GM18861 (cell line): ENCODE measurements around the gene TMTC3.
A peak's percentile ranks its signal among the peaks of the same experiment; 100 is the strongest.
"Not testable (repeated sequence)": the region's sequence is repeated elsewhere in the genome, so short reads cannot be mapped to it uniquely, and the experiment has no call there.

Experiments used
- ATAC-seq: cut with Tn5 transposase; IDR thresholded peaks from one replicate; pipeline ENCODE4 v1.9.1; 2021; ENCODE audit not compliant: unreplicated experiment

The TMTC3 gene

DNA sequence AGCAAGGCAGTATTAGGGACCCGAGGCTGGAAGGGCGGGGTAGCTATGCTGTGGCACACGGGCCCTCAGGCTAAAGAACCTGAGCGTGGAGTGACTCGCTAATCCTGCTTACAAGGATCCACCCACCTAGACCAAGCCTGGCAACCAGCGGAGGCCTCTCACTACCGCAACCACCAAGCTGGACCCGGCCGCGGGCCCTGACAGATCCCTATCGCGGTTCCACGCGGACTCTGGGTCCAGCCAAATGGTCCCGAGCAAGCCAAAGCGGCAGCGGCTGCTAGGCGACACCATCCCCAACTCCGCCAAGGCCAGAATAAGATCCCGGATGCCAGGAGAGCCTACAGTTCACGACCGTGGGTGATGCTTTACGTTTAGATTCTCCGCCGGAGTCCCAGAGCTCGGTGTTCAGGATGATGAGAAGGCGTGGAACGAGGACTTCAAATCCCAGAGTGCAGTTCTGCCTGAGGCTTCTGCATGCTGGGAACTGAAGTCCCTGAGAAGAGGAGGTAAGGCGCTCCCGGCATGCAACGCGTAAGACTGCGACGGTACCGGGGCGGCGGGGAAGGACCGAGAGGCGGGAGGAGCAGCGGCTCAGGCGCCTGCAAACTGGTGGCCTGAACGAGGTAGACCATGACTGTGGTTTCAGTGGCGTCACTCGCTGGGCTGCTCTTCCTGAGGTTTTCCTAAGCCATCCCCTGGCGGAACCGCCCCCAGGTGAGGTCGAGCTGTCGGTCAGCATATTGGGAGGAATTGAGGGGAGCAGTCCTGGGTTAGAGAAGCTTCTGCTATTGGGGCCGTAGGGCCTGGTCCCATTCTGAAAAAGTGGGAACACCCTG is at the start of gene TMTC3, which contains the start of gene CEP290:
TSS of gene TMTC3 (plus strand) at position 534 of the 836 bp plus-strand sequence. CDS start 6,009 bp downstream, outside the sequence.
TSS of gene CEP290 (minus strand) at position 315 of the 836 bp plus-strand sequence. CDS start 781 bp downstream, outside the sequence.
- ATAC-seq, result peak; percentile 93

DNA sequence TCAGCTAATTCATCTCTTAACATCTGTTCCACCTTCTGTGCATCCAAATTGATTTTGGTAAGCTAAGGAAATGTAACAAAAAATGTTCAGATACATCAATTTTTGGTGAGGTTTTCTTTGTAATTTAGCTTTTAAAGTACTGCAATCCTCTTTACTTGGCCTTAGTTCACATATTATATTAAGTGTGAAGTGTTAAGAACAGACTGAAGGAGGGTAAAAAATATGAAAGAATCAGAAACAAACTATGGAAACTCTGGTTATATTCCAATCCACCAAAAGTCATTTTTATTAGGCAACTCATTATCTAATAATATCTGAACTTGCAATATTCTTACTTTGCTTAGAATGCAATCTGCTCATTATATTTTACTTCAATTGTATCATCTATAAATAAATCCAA is 49.3 kb upstream of the TMTC3 start:
- ATAC-seq, result no peak

DNA sequence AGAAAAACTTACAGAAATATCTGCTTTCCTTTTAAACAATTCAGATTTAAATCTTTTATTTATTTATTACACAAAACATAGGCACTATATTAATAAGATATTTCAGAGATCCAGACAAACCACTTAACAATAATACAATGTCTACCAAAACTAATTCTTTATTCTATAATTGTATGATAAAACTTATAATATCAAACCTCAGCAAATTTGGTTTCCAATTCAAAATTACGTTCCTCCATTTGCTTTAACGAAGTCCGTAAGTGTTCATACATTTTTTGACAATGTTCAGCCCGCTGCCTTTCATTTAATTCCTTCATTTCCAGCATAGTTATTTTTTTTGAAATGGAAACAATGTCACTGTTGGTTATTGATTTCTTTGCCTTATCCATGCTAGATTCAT is 48.5 kb upstream of the TMTC3 start:
- no peak for ATAC-seq

DNA sequence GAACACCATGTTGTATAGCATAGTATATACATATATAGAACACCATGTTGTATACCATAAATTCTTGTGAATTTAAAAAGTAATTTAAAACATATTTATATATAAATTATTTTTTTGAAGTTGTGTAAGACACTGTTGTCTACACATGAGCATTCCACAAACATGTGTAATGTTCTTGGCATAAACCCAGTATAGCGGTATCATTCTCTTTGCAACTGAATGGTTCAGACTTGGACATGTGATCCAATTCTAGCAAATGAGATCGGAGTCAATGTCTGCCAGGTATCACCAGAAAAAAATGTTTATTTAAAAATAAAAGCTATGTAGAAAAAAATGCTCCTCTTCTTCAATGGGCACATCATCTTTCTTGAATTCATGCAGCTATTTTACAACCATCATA is 34.1 kb upstream of the TMTC3 start:
- ATAC-seq, result no peak

DNA sequence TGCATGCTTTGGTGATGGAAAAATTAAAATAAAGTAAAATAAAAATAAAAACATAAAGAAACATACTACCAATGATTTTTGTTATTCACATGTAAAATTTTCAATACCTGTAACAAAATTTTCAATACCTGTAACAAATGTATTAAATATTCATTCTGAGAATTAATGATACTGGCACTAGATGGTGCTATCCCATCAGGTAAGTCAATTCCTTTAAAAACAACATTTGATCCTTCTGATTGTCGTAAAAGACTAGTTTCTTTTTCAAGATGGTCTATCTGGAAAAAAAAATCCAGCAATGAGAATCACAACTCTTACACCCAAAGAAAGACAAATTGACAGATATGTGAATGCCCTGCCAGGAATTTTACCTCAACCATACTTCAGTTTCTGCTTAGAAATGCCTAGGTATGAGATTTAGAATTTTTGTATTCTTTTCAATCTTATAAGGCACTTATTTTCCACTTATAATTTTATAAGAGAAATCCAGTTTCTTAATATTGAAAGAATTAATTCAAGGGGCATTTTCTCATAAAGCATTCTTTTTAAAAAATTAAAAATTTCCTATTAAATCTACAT is 30.9 kb upstream of the TMTC3 start:
- peak; percentile 59 for ATAC-seq

DNA sequence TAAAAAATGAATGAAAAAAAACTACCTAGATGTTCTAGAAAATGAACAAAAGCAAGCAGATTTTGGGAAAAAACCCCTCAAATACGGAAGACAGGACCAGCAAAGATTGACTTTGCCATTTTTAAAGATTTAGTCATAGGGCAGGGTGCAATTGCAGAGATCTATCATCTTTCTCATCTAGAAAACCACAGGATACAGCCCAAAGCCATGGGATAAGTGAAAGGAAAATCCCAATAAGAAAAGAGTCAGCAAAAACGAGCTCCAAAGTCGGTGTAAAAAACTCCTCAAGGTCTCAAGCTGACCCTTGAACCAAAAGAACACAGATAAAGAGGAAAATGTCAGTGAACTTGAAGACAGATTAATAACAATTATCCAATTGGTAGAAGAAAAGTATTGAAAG is 28.2 kb upstream of the TMTC3 start:
- ATAC-seq, result no peak

DNA sequence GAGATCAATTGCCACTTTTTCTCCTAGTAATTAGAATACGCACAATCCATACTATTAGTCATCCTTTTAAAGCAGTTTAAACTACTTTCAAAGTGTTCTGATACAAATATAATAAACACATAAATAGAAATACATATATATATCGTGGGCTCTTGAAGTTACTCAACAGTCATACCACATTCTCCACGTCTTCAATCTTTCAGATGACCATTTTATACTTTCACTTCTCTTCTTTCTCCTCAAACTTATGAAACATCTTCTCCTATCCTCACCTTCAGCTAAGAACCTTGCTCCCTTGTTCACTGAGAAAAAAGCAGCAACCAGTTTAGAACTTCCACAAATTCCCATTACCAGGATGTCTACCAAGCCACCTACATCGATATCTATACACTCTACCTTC is 19.4 kb upstream of the TMTC3 start:
- no peak for ATAC-seq

DNA sequence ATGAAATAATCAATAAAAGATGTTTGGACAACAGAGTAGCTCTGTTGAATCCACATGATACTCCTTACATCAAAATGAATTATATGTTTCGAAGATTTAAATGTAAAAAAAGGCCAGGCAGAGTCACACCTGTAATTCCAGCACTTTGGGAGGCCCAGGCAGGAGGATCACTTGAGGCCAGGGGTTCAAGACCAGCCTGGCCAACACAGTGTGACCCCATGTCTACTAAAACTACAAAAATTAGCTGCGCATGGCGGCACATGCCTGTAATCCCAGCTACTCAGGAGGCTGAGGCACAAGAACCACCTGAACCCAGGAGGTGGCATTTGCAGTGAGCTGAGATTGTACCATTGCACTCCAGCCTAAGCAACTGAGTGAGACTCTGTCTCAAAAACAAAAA is 15.0 kb upstream of the TMTC3 start:
- no peak for ATAC-seq

DNA sequence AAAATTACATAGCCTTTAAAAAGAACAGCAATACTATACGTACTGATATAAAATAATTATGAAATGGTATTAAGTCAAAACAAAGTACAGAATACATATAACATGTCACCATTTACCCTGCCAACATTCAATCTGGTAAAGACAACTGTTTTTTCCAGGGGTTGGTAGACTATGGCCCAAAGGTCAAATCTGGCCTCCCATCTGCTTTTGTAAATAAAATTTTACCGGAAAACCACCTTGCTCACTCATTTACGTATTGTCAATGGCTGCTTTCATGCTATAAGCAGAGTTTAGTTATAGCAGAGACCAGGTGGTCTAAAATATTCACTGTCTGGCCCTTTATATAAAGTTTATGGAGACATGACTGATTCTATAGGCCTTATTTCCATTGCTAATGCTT is 14.3 kb upstream of the TMTC3 start:
- ATAC-seq, result no peak

DNA sequence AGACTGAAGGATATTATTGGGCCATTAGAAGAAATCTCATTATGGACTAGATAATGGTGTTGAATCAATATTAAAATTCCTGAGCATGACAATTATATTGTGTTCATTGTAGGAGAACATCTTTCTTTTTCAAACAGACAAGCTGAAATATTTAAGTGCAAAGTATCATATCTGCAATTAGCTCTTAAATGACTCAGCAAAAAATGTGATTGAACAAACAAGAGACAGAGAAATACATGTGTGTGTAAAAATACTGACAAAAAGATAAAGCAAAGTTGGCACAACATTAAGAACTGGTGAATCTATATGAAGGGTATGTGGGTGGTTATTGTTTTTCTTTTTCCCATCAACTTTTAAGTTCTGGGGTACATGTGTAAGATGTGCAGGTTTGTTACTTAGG is 9.7 kb upstream of the TMTC3 start:
- ATAC-seq, result no peak

DNA sequence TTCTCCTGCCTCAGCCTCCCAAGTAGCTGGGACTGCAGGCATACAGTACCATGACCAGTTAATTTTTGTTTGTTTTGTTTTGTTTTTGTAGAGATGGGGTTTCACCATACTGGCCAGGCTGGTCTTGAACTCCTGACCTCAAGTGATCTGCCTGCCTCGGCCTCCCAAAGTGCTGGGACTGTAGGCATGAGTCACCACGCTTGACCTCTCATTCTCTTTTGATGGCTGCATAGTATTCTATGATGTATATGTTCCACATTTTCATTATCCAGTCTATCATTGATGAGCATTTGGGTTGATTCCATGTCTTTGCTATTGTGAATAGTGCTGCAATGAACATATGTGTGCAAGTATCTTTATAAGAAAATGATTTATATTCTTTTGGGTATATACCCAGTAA is 8.9 kb upstream of the TMTC3 start:
- not testable (repeated sequence) for ATAC-seq

DNA sequence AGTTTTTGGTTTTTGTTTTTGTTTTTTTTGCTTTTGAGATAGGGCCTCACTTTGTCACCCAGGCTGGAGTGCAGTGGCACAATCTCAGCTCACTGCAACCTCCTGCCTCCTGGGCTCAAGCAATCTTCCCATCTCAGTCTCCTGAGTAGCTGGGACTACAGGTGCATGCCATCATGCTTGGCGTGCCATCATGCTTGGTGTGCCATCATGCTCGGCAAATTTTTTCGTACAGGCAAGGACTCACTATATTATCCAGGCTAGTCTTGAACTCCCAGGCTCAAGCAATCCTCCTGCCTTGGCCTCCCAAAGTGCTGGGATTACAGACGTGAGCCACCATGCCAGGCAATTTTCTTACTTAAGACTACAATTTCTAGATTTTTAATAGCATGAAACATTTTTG is 2.4 kb upstream of the TMTC3 start:
- not testable (repeated sequence) for ATAC-seq

DNA sequence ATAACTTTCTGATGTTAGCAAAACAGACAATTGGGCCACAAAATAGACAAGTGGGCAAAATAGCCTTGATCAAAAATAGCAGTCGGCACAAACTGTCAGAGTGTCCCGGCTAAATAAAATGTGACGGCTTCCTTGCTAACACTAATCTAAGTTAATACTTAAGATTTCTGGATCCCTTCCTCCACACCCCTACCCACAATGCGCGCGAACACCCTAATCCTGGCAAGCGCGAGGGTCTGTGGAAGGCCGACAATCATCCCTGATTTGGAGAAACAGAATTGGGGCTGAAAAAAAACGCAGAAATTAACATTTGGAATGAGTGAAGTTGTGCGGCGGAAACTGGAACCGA is 708 bp upstream of the TMTC3 start:
- no peak for ATAC-seq

DNA sequence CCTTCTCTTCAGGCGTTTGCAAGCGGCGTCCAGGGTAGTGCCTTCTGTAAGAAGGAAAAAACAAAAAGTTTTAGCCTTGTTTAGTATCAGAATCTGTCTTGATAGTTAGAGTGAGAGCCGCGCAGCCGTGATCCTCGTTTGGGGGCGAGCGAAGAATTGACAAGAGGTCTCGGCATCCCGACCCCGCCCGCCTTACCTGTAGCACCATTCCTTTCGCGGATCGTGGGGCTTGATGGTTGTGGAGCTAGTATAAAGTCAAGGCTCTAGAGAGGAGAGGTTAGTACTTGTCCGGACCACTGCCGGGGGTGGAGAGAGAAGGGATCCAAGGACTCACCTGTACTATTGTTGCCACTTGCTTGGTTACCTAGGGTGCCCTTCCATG is 494 bp downstream of the TMTC3 start:
- no peak for ATAC-seq

DNA sequence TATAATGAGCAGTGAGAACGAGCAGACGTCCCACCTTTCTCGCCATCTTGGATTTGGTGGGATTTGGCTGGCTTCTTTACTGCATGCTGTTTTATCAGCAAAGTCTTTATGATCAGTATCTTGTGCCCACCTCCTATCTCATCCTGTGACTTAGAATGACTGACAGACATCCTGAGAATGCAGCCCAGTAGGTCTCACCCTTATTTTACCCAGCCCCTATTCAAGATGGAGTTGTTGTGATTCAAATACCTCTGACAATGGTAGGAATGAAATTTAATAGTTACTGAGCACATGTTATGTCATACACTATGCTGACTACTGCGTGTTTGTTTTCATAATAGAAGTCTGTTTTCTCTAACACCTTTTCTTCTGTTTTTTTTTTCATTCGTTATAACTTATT is 1.9 kb downstream of the TMTC3 start:
- ATAC-seq, result no peak

DNA sequence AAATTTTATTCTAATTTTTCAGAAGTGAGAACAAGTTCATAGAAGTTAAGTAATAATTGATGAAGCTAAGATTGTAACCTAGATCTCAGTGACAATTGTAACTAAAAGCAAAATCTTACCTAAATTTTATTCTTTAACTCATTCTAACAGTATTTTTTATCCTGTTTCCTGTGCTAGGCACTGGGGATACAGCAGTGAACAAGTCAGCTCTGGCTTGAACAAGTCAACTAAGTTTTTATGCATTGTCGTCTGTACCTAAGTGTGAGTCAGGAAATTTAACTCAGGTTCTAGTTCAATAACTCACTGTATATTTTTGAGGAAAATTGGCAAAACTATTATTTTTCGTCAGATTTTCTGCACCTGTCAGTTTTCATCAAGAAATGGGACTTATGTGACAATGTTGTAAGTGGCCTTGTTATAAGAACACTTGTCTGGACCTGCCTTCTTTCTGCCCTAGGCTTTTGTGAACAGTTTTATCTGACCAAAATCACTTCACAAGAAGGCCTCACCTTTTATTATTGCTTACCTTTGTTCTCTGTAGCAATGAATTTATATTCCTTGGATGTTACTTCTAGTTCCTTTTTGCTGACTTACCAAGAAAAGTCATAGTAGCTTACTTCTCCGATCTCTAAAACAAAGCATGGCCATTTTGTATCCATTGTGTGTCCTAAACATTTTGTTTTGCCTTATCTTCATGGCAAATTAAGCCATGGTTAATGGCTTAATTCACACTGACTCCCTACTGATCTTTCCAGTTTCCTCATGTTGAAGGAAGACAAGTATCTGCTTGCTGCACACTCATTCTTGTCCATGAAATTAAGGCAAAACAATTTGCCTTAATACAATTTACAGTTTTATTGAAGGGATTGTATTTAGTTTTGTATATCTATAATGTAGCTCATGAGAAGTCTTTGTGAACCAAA is 2.7 kb downstream of the TMTC3 start:
- ATAC-seq, result no peak

DNA sequence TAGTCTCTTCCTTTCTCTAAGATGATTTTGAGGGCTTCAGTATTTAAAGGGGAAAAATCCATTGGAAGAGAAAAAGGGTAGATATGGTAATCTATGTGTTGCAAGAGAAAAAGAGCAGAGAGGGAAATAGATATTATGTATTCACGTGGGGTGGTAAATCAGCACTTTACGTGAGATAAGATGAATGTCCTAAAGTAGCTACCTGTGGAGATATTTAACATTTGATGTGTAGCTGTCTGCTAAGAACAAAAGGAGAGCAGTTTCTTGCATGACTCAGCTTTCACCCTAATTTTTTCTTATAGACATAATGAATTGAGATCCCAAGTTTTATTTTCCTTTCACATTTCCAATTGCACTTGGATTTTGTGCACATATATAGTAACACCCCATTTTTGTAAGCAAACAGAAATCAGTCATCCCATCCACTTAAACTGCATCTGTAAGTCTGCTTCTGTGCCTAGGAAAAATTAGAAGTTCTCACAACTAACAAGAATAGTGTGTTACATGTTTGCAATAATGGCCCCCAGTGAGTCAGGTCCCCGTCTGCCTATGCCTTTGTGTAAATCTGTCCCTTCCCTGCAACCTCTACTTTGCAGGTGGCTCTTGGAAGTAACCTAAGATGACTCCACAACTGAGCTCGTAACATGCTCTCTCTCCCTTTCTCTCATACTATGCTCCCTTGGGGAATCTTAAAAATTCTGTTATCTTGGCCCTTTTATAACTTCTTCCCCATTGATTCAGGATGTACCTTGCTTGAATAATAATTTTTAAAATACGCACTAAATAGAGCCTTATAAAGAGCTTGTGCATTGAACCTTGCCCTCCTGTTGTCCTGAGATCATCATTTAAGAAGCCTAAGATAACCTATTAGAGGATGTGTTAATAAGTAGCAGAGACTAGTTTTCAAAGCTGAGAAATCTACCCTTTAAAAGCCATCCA is 3.7 kb downstream of the TMTC3 start:
- peak; percentile 32 for ATAC-seq

DNA sequence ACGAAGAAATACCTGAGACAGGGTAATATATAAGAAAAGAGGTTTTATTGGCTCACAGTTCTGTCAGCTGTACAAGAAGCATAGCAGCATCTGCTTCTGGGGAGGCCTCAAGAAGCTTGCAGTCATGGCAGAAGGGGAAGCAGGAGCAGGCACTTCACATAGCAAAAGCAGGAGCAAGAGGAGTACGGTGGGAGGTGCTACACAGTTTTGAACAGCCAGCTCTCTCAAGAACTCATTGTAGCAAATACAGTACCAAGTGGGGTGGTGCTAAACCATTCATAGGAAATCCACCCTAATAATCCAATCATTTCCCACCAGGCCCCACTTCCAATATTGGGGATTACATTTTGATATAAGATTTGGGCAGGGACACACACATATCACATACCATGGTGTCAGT is 8.0 kb downstream of the TMTC3 start:
- no peak for ATAC-seq

DNA sequence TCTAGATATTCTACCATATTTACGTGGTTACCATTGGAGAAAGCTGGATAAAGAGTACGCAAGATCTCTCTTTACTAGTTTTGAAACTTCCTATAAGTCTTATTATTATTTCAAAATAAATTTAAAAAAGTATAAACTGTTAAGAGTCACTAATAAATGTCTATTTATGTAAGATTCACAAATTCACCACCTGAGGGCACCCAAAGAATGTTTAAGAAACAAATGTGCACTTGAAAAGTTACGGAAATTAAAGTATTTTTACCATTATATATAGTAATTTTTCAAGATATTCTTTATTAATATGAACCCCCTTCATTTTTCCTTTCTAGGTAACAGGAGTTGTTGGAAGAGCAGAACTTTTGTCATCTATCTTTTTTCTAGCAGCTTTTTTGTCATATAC is 11.9 kb downstream of the TMTC3 start:
- no peak for ATAC-seq

DNA sequence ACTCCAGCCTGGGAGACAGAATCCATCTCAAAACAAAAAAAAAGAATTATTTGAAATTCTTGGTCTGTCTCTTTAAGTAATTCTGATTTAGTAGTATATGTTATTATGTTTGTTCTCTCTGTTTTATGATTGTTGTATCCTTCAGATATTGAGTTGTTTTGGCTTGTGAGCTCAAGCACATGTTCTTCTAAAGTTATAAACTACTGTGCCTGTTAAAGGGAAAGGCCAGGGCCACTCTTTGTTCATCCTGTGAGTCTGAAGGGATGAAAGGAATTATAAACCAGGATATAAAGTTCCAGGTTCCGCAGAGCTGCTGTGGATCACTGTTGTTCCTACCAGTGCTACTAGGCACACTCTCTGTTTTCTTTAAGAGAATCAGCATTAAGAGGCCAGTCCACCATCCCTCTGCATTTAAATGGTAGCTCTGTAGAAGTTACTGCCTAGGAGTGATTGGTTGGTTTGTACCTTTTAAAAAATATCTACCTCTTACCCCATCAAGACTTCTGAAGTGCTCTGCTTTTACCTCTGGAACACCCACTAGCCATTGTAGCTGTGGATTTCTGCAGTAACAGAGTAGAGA is 14.1 kb downstream of the TMTC3 start:
- no peak for ATAC-seq
